Left kidney (tissue), 2 donors: ENCODE results near the gene DUSP2. TPM values are rescaled to one million over a fixed set of nuclear protein-coding genes. Genes with fewer than 3 reads are reported as not detected.
"Not testable (repeated sequence)": the region's sequence is repeated elsewhere in the genome, so short reads cannot be mapped to it uniquely, and the experiment has no call there.

Experiments used
- DNase-seq: peaks from one replicate; pipeline ENCODE4 v3.0.0-alpha.2; 2013
- polyA plus RNA-seq: library from polyadenylated mRNA; unstranded; fragments of 120-200 nt; gene quantifications from one replicate; pipeline ENCODE4 v1.2.1, GENCODE V29; 2013; ENCODE audit not compliant: insufficient read length

The DUSP2 gene
- polyA plus RNA-seq, 1 donor: 2.4 TPM

GRCh38 chr2:96163768-96164429 lies 18.7 kb upstream of the DUSP2 start:
- DNase-seq: no peak

- no peak for DNase-seq
These were observed 18.2 kb upstream of the DUSP2 start for GRCh38 chr2:96163415-96163767.

GRCh38 chr2:96161898-96162297 lies 16.7 kb upstream of the DUSP2 start:
- no peak for DNase-seq

GRCh38 chr2:96160366-96160765 lies 15.1 kb upstream of the DUSP2 start:
- not testable (repeated sequence) for DNase-seq

- no peak for DNase-seq
These were observed 14.0 kb upstream of the DUSP2 start for GRCh38 chr2:96159084-96159830.

GRCh38 chr2:96158554-96158940 lies 13.3 kb upstream of the DUSP2 start:
- DNase-seq: no peak

- no peak for DNase-seq
These were observed 12.7 kb upstream of the DUSP2 start for GRCh38 chr2:96157649-96158553.

GRCh38 chr2:96156926-96157648 lies 11.8 kb upstream of the DUSP2 start:
- no peak for DNase-seq

- DNase-seq: no peak
These were observed 11.0 kb upstream of the DUSP2 start for GRCh38 chr2:96156011-96156820.

- no peak for DNase-seq
These were observed 9.5 kb upstream of the DUSP2 start for GRCh38 chr2:96154506-96155380.

GRCh38 chr2:96153991-96154431 lies 8.8 kb upstream of the DUSP2 start:
- DNase-seq: no peak

GRCh38 chr2:96153291-96153713 lies 8.1 kb upstream of the DUSP2 start:
- no peak for DNase-seq

- DNase-seq: no peak
These were observed 7.3 kb upstream of the DUSP2 start for GRCh38 chr2:96152304-96153161.

- no peak for DNase-seq
These were observed 6.5 kb upstream of the DUSP2 start for GRCh38 chr2:96151595-96152303.

- DNase-seq: no peak
These were observed 5.8 kb upstream of the DUSP2 start for GRCh38 chr2:96150791-96151594.

- no peak for DNase-seq
These were observed 4.9 kb upstream of the DUSP2 start for GRCh38 chr2:96150007-96150640.
